Right atrium auricular region (tissue), 2 donors: ENCODE data around the gene SMG7. TPM values are rescaled to one million over a fixed set of nuclear protein-coding genes. Genes with fewer than 3 reads are reported as not detected.

Experiments
- DNase-seq: peaks from one replicate; pipeline ENCODE4 v3.0.0-alpha.2; 2019; ENCODE audit warnings: low spot score
- H3K27ac ChIP-seq, 2 donors: fragments of 200-600 bp; sonication (generic); 1 replicate in 1 of 2; 2 replicates in 1 of 2; pipeline ENCODE4 v1.5.1; 2016 to 2019
- H3K27me3 ChIP-seq, 2 donors: fragments of 200-600 bp; sonication (generic); one replicate each; pipeline versions ENCODE4 v1.5.1 to v1.6.0; 2017 to 2019
- H3K36me3 ChIP-seq: fragments of 200-600 bp; sonication (generic); one replicate; pipeline ENCODE4 v1.5.1; 2016
- H3K4me1 ChIP-seq, 2 donors: fragments of 200-600 bp; sonication (generic); one replicate each; pipeline versions ENCODE4 v1.5.1 to v1.6.0; 2017 to 2019
- H3K4me3 ChIP-seq, 2 donors: fragments of 200-600 bp; sonication (generic); 1 replicate in 1 of 2; 2 replicates in 1 of 2; pipeline ENCODE4 v1.5.1; 2017 to 2019; ENCODE audit warnings: mild to moderate bottlenecking in 1 of 2, moderate library complexity in 1 of 2
- H3K9me3 ChIP-seq, 2 donors: fragments of 200-600 bp; sonication (generic); one replicate each; pipeline ENCODE4 v1.5.1; 2019
- CTCF ChIP-seq, 2 donors: fragments of 200-600 bp; sonication (generic); IDR thresholded peaks; one replicate each; pipeline ENCODE4 v1.5.1; 2019; ENCODE audit warnings: antibody characterized with exemption in 2 of 2
- total RNA-seq, 2 donors: library from RNA; depleted of rRNA; stranded (reverse); fragments of >200 nt; gene quantifications; one replicate each; pipeline ENCODE4 v1.1.0, GENCODE V29; 2016

The SMG7 gene
- total RNA-seq, 2 donors from 2014 or later, result 42.0 to 43.6 TPM

- no peak overlapping the region for H3K4me3 ChIP-seq
- DNase-seq, result no peak
- no peak for TF ChIP-seq CTCF (IDR thresholded peaks at IDR 0.05)
These were observed 23.0 kb upstream of the SMG7 start for GRCh38 chr1:183449223-183449770.

GRCh38 chr1:183450093-183450492 is 22.2 kb upstream of the SMG7 start:
- H3K36me3 ChIP-seq, result no peaks in the 10 kb centered on the region
- H3K4me3 ChIP-seq, result no peak overlapping the region
- no peaks in the 10 kb centered on the region for H3K4me1 ChIP-seq
- no peak for DNase-seq
- no peak overlapping the region for H3K27ac ChIP-seq
- no peaks in the 10 kb centered on the region for H3K27me3 ChIP-seq
- H3K9me3 ChIP-seq, result no peaks in the 10 kb centered on the region
- no peak for TF ChIP-seq CTCF (IDR thresholded peaks at IDR 0.05)

More at GRCh38 chr1:183449223-183449770, 23.0 kb upstream of the SMG7 start:
- no peaks in the 10 kb centered on the region for H3K4me1 ChIP-seq
- no peaks in the 10 kb centered on the region for H3K36me3 ChIP-seq
- H3K9me3 ChIP-seq, result no peaks in the 10 kb centered on the region
- H3K27me3 ChIP-seq, result no peaks in the 10 kb centered on the region
- no peak overlapping the region for H3K27ac ChIP-seq

- TF ChIP-seq CTCF (IDR thresholded peaks at IDR 0.05), result no peak
- no peaks in the 10 kb centered on the region for H3K9me3 ChIP-seq
- no peaks in the 10 kb centered on the region for H3K4me1 ChIP-seq
- DNase-seq, result no peak
- no peak overlapping the region for H3K4me3 ChIP-seq
- no peaks in the 10 kb centered on the region for H3K36me3 ChIP-seq
- H3K27me3 ChIP-seq, result no peaks in the 10 kb centered on the region
- no peak overlapping the region for H3K27ac ChIP-seq
These were observed 17.9 kb upstream of the SMG7 start for GRCh38 chr1:183454377-183454776.

GRCh38 chr1:183456826-183457225 is 15.5 kb upstream of the SMG7 start:
- no peak overlapping the region for H3K27ac ChIP-seq
- no peaks in the 10 kb centered on the region for H3K36me3 ChIP-seq
- no peak overlapping the region for H3K4me3 ChIP-seq
- no peaks in the 10 kb centered on the region for H3K4me1 ChIP-seq
- no peaks in the 10 kb centered on the region for H3K9me3 ChIP-seq
- DNase-seq, result no peak
- TF ChIP-seq CTCF (IDR thresholded peaks at IDR 0.05), result no peak
- H3K27me3 ChIP-seq, result no peaks in the 10 kb centered on the region

- Histone ChIP-seq H3K27me3 (no peaks in the 10 kb centered on the region), H3K27ac (no peak overlapping the region), H3K36me3 (no peaks in the 10 kb centered on the region), H3K9me3 (no peaks in the 10 kb centered on the region), H3K4me3 (no peak overlapping the region), H3K4me1 (no peaks in the 10 kb centered on the region)
- no peak for TF ChIP-seq CTCF (IDR thresholded peaks at IDR 0.05)
- no peak for DNase-seq
These were observed 14.8 kb upstream of the SMG7 start for GRCh38 chr1:183457449-183457848.

- no peak for TF ChIP-seq CTCF (IDR thresholded peaks at IDR 0.05)
- no peak overlapping the region for H3K4me3 ChIP-seq
- H3K27ac ChIP-seq, result no peak overlapping the region
- DNase-seq, result no peak
- H3K27me3 ChIP-seq, result no peaks in the 10 kb centered on the region
- no peaks in the 10 kb centered on the region for H3K9me3 ChIP-seq
- H3K36me3 ChIP-seq, result no peaks in the 10 kb centered on the region
- no peaks in the 10 kb centered on the region for H3K4me1 ChIP-seq
These were observed 11.7 kb upstream of the SMG7 start for GRCh38 chr1:183460596-183460995.
